GM12878 (cell line): Measurements from ENCODE around the gene CNTN4. TPM values are rescaled to one million over a fixed set of nuclear protein-coding genes. Genes with fewer than 3 reads are reported as not detected.

Experiments
- ASH2L ChIP-seq: fragments of 300-600, 200-600 bp; sonication (generic); IDR thresholded peaks from 2 replicates; pipeline ENCODE4 v1.6.1; 2017; ENCODE audit warnings: low read depth, mild to moderate bottlenecking, borderline replicate concordance
- BACH1 ChIP-seq: fragments of 450-650 bp; IDR thresholded peaks from 2 replicates; pipeline ENCODE4 v1.6.1; 2017; ENCODE audit warnings: mild to moderate bottlenecking, borderline replicate concordance
- BCLAF1 ChIP-seq: fragments of 450-650 bp; IDR thresholded peaks from 2 replicates; pipeline ENCODE4 v1.6.1; 2017; ENCODE audit warnings: antibody characterized with exemption, mild to moderate bottlenecking, moderate library complexity
- EZH2 ChIP-seq: IDR thresholded peaks from 2 replicates; pipeline ENCODE4 v1.6.1; 2012; ENCODE audit warnings: low read depth, mild to moderate bottlenecking, control low read depth, inconsistent platforms, low read length, borderline replicate concordance; ENCODE audit not compliant: control insufficient read depth
- FOXK2 ChIP-seq: fragments of 450-650 bp; IDR thresholded peaks from 2 replicates; pipeline ENCODE4 v1.6.1; 2017; ENCODE audit warnings: mild to moderate bottlenecking, moderate library complexity
- GABPA ChIP-seq: IDR thresholded peaks from 2 replicates; pipeline ENCODE4 v1.6.1; 2014; ENCODE audit warnings: antibody characterized with exemption, low read depth, mild to moderate bottlenecking, inconsistent platforms
- KAT2A ChIP-seq: conservative IDR thresholded peaks from 2 replicates; pipeline ENCODE4 v1.6.1; 2011; ENCODE audit warnings: low read depth, low read length; ENCODE audit not compliant: control insufficient read depth
- MEF2A ChIP-seq: IDR thresholded peaks from 2 replicates; pipeline ENCODE4 v1.6.1; 2011; ENCODE audit warnings: low read depth, mild to moderate bottlenecking, low read length, moderate library complexity; ENCODE audit not compliant: insufficient read depth
- MYB ChIP-seq: fragments of 150-350 bp; IDR thresholded peaks from 2 replicates; pipeline ENCODE4 v1.6.1; 2014; ENCODE audit warnings: mild to moderate bottlenecking, low read depth, low read length, borderline replicate concordance
- NR2C1 ChIP-seq: fragments of 450-650 bp; IDR thresholded peaks from 2 replicates; pipeline ENCODE4 v1.6.1; 2017; ENCODE audit warnings: antibody characterized with exemption, mild to moderate bottlenecking, moderate library complexity
- NRF1 ChIP-seq: conservative IDR thresholded peaks from 2 replicates; pipeline ENCODE4 v1.6.1; 2011; ENCODE audit warnings: mild to moderate bottlenecking, low read depth, low read length, improper control_type of control experiment
- PAX5 ChIP-seq: IDR thresholded peaks from 2 replicates; pipeline ENCODE4 v1.6.1; 2011; ENCODE audit warnings: low read depth, low read length, borderline replicate concordance
- PML ChIP-seq: IDR thresholded peaks from 2 replicates; pipeline ENCODE4 v1.6.1; 2012; ENCODE audit warnings: low read length, inconsistent platforms
- POU2F2 ChIP-seq: IDR thresholded peaks from 3 replicates; pipeline ENCODE4 v1.6.1; 2011; ENCODE audit warnings: low read depth, mild to moderate bottlenecking, low read length, borderline replicate concordance
- PRDM15 ChIP-seq: fragments of 450-650 bp; formaldehyde crosslinking; IDR thresholded peaks from 2 replicates; pipeline ENCODE4 v1.4.0; 2020; ENCODE audit warnings: mild to moderate bottlenecking, moderate library complexity
- SIX5 ChIP-seq: IDR thresholded peaks from 2 replicates; pipeline ENCODE4 v1.6.1; 2011; ENCODE audit warnings: mild to moderate bottlenecking, low read depth, low read length, moderate library complexity; ENCODE audit not compliant: severe bottlenecking
- SMC3 ChIP-seq: IDR thresholded peaks from 2 replicates; pipeline ENCODE4 v1.6.1; 2011; ENCODE audit warnings: low read length, improper control_type of control experiment, borderline replicate concordance
- ZZZ3 ChIP-seq: IDR thresholded peaks from 2 replicates; pipeline ENCODE4 v1.6.1; 2011; ENCODE audit warnings: low read depth; ENCODE audit not compliant: control insufficient read depth, insufficient read length
- polyA plus RNA-seq, 11 experiments: library from polyadenylated mRNA; depleted of rRNA in 4 of 11; unstranded in 6 of 11; stranded (reverse) in 5 of 11; fragments of >200 nt; fragmentation: Nextera tagmentation in 4 of 11; fragmentation: Illumina TruSeq in 1 of 11; extraction: Ambion mirVana in 4 of 11; extraction: Trizol in 1 of 11; gene quantifications; 1 replicate in 1 of 11; 2 replicates in 10 of 11; pipeline versions ENCODE4 v1.2.1 to v1.2.3, GENCODE V29; 2011 to 2016; ENCODE audit warnings: inconsistent platforms in 2 of 11, missing spikeins in 2 of 11, low read depth in 1 of 11
- total RNA-seq, 4 experiments: library from RNA; depleted of rRNA in 3 of 4; stranded (reverse); fragments of >200 nt in 3 of 4; fragmentation: Illumina TruSeq in 1 of 4; extraction: Trizol in 1 of 4; gene quantifications; 2 replicates each; pipeline versions ENCODE4 v1.2.1 to v1.2.3, GENCODE V29; 2013 to 2021
- TF ChIP-seq, protein P1 (sequence below): IDR thresholded peaks from 2 replicates; pipeline ENCODE4 v1.6.1; 2012; ENCODE audit warnings: improper control_type of control experiment, low read depth, low read length; ENCODE audit not compliant: insufficient replicate concordance

The CNTN4 gene
- total and polyA plus RNA-seq, 10 of the 15 experiments (the other 5 are each of a cell fraction or from before 2014, with no cell fraction given) = 0.05 to 0.43 (median 0.15) TPM; not detected in 1

- no peak for TF ChIP-seq PRDM15
- no peak for TF ChIP-seq ZZZ3
- 0 out of 2 replicates have a peak, but pooled peaks have one; percentile 15 for TF ChIP-seq SMC3
- no peak for TF ChIP-seq SIX5
- no peak for TF ChIP-seq NRF1
- no peak for TF ChIP-seq EZH2
- TF ChIP-seq PML = no peak
- no peak for TF ChIP-seq NR2C1
- 0 out of 2 replicates have a peak, but pooled peaks have one; percentile 11 for TF ChIP-seq GABPA
- TF ChIP-seq BCLAF1 = no peak
- no peak for TF ChIP-seq ASH2L
- TF ChIP-seq BACH1 = no peak
- TF ChIP-seq POU2F2 = no peak
- TF ChIP-seq, protein P1, sequence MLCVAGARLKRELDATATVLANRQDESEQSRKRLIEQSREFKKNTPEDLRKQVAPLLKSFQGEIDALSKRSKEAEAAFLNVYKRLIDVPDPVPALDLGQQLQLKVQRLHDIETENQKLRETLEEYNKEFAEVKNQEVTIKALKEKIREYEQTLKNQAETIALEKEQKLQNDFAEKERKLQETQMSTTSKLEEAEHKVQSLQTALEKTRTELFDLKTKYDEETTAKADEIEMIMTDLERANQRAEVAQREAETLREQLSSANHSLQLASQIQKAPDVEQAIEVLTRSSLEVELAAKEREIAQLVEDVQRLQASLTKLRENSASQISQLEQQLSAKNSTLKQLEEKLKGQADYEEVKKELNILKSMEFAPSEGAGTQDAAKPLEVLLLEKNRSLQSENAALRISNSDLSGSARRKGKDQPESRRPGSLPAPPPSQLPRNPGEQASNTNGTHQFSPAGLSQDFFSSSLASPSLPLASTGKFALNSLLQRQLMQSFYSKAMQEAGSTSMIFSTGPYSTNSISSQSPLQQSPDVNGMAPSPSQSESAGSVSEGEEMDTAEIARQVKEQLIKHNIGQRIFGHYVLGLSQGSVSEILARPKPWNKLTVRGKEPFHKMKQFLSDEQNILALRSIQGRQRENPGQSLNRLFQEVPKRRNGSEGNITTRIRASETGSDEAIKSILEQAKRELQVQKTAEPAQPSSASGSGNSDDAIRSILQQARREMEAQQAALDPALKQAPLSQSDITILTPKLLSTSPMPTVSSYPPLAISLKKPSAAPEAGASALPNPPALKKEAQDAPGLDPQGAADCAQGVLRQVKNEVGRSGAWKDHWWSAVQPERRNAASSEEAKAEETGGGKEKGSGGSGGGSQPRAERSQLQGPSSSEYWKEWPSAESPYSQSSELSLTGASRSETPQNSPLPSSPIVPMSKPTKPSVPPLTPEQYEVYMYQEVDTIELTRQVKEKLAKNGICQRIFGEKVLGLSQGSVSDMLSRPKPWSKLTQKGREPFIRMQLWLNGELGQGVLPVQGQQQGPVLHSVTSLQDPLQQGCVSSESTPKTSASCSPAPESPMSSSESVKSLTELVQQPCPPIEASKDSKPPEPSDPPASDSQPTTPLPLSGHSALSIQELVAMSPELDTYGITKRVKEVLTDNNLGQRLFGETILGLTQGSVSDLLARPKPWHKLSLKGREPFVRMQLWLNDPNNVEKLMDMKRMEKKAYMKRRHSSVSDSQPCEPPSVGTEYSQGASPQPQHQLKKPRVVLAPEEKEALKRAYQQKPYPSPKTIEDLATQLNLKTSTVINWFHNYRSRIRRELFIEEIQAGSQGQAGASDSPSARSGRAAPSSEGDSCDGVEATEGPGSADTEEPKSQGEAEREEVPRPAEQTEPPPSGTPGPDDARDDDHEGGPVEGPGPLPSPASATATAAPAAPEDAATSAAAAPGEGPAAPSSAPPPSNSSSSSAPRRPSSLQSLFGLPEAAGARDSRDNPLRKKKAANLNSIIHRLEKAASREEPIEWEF = no peak
- no peak for TF ChIP-seq KAT2A
- peak; percentile 48; the same call in 1 of the 2 replicates for TF ChIP-seq MEF2A
- TF ChIP-seq PAX5 = no peak
- TF ChIP-seq MYB = no peak
- no peak for TF ChIP-seq FOXK2
Observed at GRCh38 chr3:2655229-2655701, 556.6 kb downstream of the CNTN4 start (continued).
